ENCODE results near the gene TRMT10C. TPM values are rescaled to one million over a fixed set of nuclear protein-coding genes. Genes with fewer than 3 reads are reported as not detected.
"Not testable (repeated sequence)": the region's sequence is repeated elsewhere in the genome, so short reads cannot be mapped to it uniquely, and the experiment has no call there.

The TRMT10C gene
- total and polyA plus RNA-seq, 2 donors (not counting 1 experiment from before 2014, with no cell fraction given): 20.6 to 23.8 TPM

DNA sequence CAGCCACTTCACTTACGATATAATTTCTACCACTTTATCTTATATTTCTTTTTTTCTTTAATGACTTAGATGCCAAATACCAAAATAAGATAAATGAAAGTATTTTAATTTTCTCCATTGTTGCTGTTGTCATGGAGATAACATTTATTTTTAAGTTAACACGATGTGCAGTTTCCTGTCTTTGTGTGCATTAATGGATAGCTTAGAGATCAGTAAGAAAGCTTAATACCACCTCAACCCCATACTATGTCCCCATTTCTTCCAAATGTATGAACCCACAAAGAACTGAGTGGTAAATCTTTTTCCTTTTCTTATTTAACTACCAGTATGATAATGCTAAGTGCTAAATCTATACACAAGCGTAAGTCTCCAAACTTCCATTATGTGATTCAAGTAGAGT, 29.4 kb downstream of the TRMT10C start:
- DNase-seq (ENCODE audit: low read depth in 2 of 2): no peak
- no peak overlapping the region for H3K4me2 ChIP-seq (ENCODE audit: extremely low read depth, insufficient read depth, low read length)
- no peak overlapping the region for H3K9ac ChIP-seq (ENCODE audit: insufficient read depth, low read length)
- TF ChIP-seq EZH2 (IDR thresholded peaks at IDR 0.05; ENCODE audit: low read length, missing control alignments): no peak
- TF ChIP-seq, protein P1, sequence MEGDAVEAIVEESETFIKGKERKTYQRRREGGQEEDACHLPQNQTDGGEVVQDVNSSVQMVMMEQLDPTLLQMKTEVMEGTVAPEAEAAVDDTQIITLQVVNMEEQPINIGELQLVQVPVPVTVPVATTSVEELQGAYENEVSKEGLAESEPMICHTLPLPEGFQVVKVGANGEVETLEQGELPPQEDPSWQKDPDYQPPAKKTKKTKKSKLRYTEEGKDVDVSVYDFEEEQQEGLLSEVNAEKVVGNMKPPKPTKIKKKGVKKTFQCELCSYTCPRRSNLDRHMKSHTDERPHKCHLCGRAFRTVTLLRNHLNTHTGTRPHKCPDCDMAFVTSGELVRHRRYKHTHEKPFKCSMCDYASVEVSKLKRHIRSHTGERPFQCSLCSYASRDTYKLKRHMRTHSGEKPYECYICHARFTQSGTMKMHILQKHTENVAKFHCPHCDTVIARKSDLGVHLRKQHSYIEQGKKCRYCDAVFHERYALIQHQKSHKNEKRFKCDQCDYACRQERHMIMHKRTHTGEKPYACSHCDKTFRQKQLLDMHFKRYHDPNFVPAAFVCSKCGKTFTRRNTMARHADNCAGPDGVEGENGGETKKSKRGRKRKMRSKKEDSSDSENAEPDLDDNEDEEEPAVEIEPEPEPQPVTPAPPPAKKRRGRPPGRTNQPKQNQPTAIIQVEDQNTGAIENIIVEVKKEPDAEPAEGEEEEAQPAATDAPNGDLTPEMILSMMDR (conservative IDR thresholded peaks at IDR 0.05 in 1 of 2, IDR thresholded peaks at IDR 0.05 in 1 of 2; ENCODE audit: low read depth in 1 of 2, low read length in 2 of 2): no peak
- H2AFZ ChIP-seq (ENCODE audit: low read length): no peak overlapping the region
- no peak overlapping the region for H3K27ac ChIP-seq (ENCODE audit: insufficient read depth, low read length)
- H3K79me2 ChIP-seq (ENCODE audit: control insufficient read depth, insufficient read depth, low read length): peaks cover 6% of the 10 kb centered on the region
- peaks cover 2% of the 10 kb centered on the region for H3K36me3 ChIP-seq (ENCODE audit: control insufficient read depth, insufficient read depth, low read length)
- no peaks in the 10 kb centered on the region for H3K27me3 ChIP-seq (ENCODE audit: control insufficient read depth, insufficient read depth, low read length)
- no peaks in the 10 kb centered on the region for H4K20me1 ChIP-seq (ENCODE audit: control insufficient read depth, extremely low read depth, insufficient read depth, low read length)
- H3K9me3 ChIP-seq (ENCODE audit: control insufficient read depth, insufficient read depth, low read depth, low read length): no peaks in the 10 kb centered on the region
- no peak overlapping the region for H3K4me3 ChIP-seq (replicated peaks in 1 of 4; ENCODE audit: control extremely low read depth in 1 of 4, insufficient read depth in 1 of 4, low read depth in 3 of 4, low read length in 4 of 4)
- H3K4me1 ChIP-seq (ENCODE audit: control insufficient read depth, extremely low read depth, insufficient read depth, low read length): no peaks in the 10 kb centered on the region

DNA sequence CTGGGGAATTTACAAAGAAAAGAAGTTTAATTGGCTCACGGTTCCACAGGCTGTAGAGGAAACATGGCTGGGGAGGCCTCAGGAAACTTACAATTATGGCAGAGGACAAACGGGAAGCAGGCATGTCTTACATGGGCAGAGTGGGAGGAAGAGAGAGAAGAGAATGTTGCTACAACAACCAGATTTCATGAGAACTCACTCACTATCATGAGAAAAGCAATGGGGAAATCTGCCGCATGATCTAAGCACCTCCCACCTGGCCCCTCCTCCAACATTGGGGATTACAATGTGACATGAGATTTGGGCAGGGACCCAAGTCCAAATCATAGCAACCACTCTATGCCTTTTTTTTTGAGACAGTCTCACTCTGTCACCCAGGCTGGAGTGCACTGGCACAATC, 41.1 kb downstream of the TRMT10C start:
- H3K4me1 ChIP-seq (ENCODE audit: control insufficient read depth, extremely low read depth, insufficient read depth, low read length): no peaks in the 10 kb centered on the region
- no peaks in the 10 kb centered on the region for H3K36me3 ChIP-seq (ENCODE audit: control insufficient read depth, insufficient read depth, low read length)

DNA sequence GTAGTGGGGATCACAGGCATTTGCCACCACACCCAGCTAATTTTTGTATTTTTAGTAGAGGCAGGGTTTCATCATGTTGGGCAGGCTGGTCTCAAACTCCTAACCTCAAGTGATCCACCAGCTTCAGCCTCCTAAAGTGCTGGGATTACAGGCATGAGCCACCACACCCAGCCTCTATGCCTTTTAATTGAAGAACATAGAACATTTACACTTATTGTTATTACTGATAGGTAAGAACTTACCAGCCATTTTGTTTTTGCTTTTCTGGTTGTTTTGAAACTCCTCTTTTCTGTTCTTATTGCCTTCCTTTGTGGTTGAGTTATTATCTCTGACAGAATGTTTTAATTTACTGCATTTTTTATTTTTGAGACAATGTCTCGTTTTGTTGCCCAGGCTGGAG, 41.5 kb downstream of the TRMT10C start:
- no peak overlapping the region for H2AFZ ChIP-seq (ENCODE audit: low read length)
- H3K4me3 ChIP-seq (replicated peaks in 1 of 4; ENCODE audit: control extremely low read depth in 1 of 4, insufficient read depth in 1 of 4, low read depth in 3 of 4, low read length in 4 of 4): no peak overlapping the region
- no peak overlapping the region for H3K9ac ChIP-seq (ENCODE audit: insufficient read depth, low read length)
- H3K4me1 ChIP-seq (ENCODE audit: control insufficient read depth, extremely low read depth, insufficient read depth, low read length): no peaks in the 10 kb centered on the region
- no peak for TF ChIP-seq EZH2 (IDR thresholded peaks at IDR 0.05; ENCODE audit: low read length, missing control alignments)
- TF ChIP-seq, protein P1 (conservative IDR thresholded peaks at IDR 0.05 in 1 of 2, IDR thresholded peaks at IDR 0.05 in 1 of 2; ENCODE audit: low read depth in 1 of 2, low read length in 2 of 2): no peak
- H3K27ac ChIP-seq (ENCODE audit: insufficient read depth, low read length): no peak overlapping the region
- no peak for DNase-seq (ENCODE audit: low read depth in 2 of 2)
- no peaks in the 10 kb centered on the region for H4K20me1 ChIP-seq (ENCODE audit: control insufficient read depth, extremely low read depth, insufficient read depth, low read length)
- H3K9me3 ChIP-seq (ENCODE audit: control insufficient read depth, insufficient read depth, low read depth, low read length): no peaks in the 10 kb centered on the region
- H3K27me3 ChIP-seq (ENCODE audit: control insufficient read depth, insufficient read depth, low read length): no peaks in the 10 kb centered on the region
- H3K79me2 ChIP-seq (ENCODE audit: control insufficient read depth, insufficient read depth, low read length): no peaks in the 10 kb centered on the region
- H3K36me3 ChIP-seq (ENCODE audit: control insufficient read depth, insufficient read depth, low read length): no peaks in the 10 kb centered on the region
- H3K4me2 ChIP-seq (ENCODE audit: extremely low read depth, insufficient read depth, low read length): no peak overlapping the region

More for the DNA sequence above, 41.1 kb downstream of the TRMT10C start:
- DNase-seq (ENCODE audit: low read depth in 2 of 2): no peak
- Histone ChIP-seq H4K20me1 (ENCODE audit: control insufficient read depth, extremely low read depth, insufficient read depth, low read length) (no peaks in the 10 kb centered on the region), H3K79me2 (ENCODE audit: control insufficient read depth, insufficient read depth, low read length) (no peaks in the 10 kb centered on the region), H2AFZ (ENCODE audit: low read length) (no peak overlapping the region), H3K27ac (ENCODE audit: insufficient read depth, low read length) (no peak overlapping the region), H3K4me3 (replicated peaks in 1 of 4; ENCODE audit: control extremely low read depth in 1 of 4, insufficient read depth in 1 of 4, low read depth in 3 of 4, low read length in 4 of 4) (no peak overlapping the region), H3K4me2 (ENCODE audit: extremely low read depth, insufficient read depth, low read length) (no peak overlapping the region), H3K9me3 (ENCODE audit: control insufficient read depth, insufficient read depth, low read depth, low read length) (no peaks in the 10 kb centered on the region), H3K9ac (ENCODE audit: insufficient read depth, low read length) (no peak overlapping the region), H3K27me3 (ENCODE audit: control insufficient read depth, insufficient read depth, low read length) (no peaks in the 10 kb centered on the region)
- TF ChIP-seq, protein P1 (conservative IDR thresholded peaks at IDR 0.05 in 1 of 2, IDR thresholded peaks at IDR 0.05 in 1 of 2; ENCODE audit: low read depth in 1 of 2, low read length in 2 of 2): no peak
- no peak for TF ChIP-seq EZH2 (IDR thresholded peaks at IDR 0.05; ENCODE audit: low read length, missing control alignments)

DNA sequence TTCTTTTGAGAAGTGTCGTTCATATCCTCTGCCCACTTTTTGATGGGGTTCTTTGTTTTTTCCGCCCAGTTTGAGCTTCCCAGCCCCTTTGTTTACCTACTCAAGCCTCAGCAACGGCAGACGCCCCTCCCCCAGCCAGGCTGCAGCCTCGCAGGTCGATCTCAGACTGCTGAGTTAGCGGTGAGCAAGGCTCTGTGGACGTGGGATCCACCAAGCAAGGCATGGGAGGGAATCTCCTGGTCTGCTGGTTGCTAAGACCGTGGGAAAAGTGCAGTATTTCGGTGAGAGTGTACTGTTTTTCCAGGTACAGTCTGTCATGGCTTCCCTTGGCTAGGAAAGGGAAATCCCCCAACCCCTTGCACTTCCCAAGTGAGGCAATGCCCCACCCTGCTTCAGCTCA, 43.7 kb downstream of the TRMT10C start:
- H3K79me2 ChIP-seq (ENCODE audit: control insufficient read depth, insufficient read depth, low read length); H3K27me3 ChIP-seq (ENCODE audit: control insufficient read depth, insufficient read depth, low read length); H3K27ac ChIP-seq (ENCODE audit: insufficient read depth, low read length); H3K9me3 ChIP-seq (ENCODE audit: control insufficient read depth, insufficient read depth, low read depth, low read length); DNase-seq (ENCODE audit: low read depth in 2 of 2); H3K4me2 ChIP-seq (ENCODE audit: extremely low read depth, insufficient read depth, low read length); H2AFZ ChIP-seq (ENCODE audit: low read length); H3K36me3 ChIP-seq (ENCODE audit: control insufficient read depth, insufficient read depth, low read length); H3K4me1 ChIP-seq (ENCODE audit: control insufficient read depth, extremely low read depth, insufficient read depth, low read length); H3K9ac ChIP-seq (ENCODE audit: insufficient read depth, low read length); H3K4me3 ChIP-seq (replicated peaks in 1 of 4; ENCODE audit: control extremely low read depth in 1 of 4, insufficient read depth in 1 of 4, low read depth in 3 of 4, low read length in 4 of 4); H4K20me1 ChIP-seq (ENCODE audit: control insufficient read depth, extremely low read depth, insufficient read depth, low read length): not testable (repeated sequence)

All from fibroblast of lung (primary cell).